GM12873 (cell line): ENCODE measurements around the gene MIP.

Source experiments
- TF ChIP-seq, protein P1 (sequence below): IDR thresholded peaks from 2 replicates; pipeline ENCODE4 v1.5.1; 2012; ENCODE audit warnings: low read depth, mild to moderate bottlenecking, moderate library complexity, low read length, control low read depth; ENCODE audit not compliant: insufficient read depth; ENCODE audit errors: missing control alignments

Gene MIP

DNA sequence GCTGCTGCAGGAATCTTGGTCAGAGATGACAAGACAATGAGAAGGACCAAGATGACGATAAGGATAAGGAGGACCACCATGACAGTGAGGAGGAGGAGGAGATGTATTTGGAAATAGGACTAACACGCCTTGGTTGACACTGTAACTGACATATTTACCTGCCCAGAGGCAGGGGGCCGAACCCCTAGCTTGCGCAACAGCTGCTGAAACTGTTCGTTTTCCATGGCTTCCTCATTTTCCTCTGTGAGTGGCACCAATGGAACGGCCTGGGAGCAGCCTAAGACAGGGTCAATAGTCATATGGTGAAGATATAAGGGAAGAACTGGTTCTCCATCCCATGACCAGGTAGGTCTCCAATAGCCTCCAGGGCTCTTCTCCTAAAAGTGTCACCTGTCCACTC, 34.0 kb downstream of the MIP start:
- TF ChIP-seq, protein P1, sequence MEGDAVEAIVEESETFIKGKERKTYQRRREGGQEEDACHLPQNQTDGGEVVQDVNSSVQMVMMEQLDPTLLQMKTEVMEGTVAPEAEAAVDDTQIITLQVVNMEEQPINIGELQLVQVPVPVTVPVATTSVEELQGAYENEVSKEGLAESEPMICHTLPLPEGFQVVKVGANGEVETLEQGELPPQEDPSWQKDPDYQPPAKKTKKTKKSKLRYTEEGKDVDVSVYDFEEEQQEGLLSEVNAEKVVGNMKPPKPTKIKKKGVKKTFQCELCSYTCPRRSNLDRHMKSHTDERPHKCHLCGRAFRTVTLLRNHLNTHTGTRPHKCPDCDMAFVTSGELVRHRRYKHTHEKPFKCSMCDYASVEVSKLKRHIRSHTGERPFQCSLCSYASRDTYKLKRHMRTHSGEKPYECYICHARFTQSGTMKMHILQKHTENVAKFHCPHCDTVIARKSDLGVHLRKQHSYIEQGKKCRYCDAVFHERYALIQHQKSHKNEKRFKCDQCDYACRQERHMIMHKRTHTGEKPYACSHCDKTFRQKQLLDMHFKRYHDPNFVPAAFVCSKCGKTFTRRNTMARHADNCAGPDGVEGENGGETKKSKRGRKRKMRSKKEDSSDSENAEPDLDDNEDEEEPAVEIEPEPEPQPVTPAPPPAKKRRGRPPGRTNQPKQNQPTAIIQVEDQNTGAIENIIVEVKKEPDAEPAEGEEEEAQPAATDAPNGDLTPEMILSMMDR = no peak

DNA sequence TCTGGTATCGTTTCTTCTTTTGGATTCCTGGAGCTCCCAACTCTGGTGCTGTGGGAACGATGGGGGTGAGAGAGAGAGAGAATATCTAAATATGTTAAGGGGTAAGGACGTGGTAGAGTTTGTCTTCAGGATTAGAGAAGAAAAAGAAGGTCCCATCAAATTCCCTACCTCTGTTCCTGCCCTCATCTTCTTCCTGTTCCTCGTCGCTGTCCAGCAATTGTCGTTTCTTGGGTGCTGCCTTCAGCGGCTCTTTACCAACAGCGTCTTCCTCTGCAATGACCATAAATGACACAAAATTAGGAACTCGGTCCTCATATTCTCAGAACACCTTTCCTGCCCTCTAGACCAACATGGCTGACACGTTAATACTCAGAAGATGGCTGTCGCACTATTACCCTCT, 36.7 kb downstream of the MIP start:
- TF ChIP-seq, protein P1 = no peak

DNA sequence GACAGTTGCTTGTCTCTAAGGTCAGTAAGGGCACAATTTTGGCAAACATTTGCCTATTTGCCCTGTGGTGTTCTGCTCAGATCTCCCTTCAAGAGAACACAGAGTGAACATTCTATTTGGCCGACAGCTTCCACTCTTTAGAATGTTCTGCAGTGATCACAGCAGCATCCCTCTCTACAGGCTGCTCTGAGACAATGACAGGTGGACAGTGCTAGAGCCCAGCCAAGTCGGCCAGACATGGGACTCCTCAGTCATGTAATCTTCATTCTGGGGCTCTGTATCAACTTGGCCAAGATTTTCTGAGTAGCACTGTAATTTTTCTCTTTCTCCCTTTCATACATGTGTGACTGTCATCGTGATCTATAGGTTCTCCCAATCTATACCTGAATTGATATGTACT, 40.1 kb downstream of the MIP start:
- TF ChIP-seq, protein P1 = no peak

DNA sequence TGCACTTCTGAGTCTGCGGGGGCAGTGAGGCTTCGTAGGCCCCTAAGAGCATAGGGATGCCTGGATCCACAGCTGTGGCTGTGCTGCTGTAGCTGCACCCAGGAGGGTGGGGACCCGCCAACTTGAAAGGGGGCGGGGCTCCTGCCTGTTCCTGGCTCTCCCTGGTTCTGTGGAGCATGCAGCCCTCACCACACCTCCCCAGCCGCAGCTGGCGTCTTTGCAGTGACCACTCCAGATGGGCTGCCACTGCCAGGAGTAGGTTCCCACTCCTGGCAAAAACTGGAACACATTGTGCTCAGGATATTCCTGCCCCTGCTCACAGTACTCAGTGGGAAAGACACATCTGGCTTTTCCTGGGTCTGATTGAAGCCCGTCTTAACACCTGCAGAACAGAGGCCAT, 41.1 kb downstream of the MIP start:
- TF ChIP-seq, protein P1 = no peak

DNA sequence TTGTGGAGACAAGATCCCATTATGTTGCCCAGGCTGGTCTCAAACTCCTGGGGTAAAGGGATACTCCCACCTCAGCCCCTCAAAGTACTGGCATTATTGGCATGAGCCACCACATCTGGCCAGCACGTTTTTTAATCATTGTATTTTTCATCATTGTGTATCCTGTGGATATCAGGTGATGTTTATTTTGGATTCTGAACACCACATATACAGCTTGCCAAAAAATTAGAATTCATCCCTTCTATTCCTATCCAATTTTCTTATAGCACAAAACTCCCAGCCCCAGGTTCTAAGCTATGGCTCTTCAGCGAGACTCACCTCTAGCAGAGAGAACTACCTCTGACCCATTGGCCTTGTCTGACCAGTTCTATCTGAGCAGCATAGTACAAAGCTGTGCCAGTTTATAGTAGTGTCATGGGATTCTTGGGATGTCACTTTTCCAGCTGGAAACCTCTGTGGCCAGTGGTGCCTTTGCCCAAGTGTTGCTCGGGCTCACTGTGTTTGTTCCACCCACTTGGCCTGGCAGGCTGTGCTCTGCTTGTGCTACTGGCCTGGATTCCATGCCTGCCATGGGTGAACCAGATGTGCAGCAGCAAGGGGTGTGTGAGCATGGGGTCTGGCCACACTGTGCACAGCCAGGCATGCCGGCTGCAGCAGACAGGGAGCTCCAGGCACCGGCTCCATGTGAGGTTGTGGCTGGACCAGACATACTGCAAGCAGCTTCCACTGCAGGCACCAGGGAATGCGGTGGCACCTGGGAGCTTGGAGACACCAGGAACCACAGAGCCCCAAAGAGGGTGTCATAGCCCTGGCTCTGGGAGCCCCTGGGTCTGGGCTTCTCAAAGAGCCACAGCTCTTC, 42.4 kb downstream of the MIP start:
- TF ChIP-seq, protein P1 = no peak

DNA sequence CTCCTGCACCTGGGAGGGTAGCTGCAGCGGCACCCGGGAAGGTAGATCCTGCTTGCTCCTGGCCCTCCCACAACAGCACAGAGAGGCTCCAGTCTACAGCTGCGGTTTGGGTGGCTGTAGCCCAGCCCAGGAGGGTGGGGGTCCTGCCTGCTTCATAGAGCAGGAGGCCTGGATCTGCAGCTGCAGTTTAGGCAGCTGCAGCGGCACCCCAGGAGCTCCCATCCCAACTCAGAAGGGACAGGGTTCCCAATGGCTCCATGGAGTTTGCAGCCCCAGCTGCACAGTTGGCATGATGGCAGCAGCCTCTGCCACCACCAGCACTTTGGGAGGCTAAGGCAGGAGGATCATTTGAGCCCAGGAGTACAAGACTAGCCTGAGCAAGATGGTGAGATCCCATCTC, 43.7 kb downstream of the MIP start:
- TF ChIP-seq, protein P1 = no peak

DNA sequence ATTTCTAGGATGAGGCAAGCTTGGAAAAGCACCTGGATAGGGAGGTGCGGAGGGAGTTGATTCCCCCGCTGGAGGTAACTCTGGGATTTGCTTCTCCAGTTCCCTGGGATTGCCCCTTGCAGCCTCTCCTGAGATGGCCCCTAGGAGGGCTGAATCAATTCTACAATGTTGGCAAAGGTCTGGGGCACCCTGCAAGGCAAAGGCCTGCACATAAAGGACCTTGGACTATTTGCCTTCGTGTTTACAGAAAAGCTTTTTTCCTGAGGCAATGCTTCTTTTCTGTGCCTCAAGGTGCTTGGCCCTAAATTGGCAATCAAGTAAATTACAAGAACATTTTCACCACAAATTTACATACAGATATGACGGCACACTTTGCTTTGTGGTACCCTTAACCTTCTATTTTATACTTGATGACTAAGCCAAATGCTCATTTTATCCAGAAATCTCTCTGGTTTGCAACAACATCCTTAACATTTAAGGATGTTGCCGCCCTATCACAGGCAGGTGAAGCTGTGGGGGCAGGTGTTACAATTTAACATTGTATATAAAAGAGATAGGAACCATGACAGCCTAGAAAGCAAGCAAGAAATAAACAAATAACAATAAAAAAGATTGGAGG, 45.5 kb downstream of the MIP start:
- TF ChIP-seq, protein P1 = no peak
